ENCODE measurements around the gene BMP7.

BMP7 gene

DNA sequence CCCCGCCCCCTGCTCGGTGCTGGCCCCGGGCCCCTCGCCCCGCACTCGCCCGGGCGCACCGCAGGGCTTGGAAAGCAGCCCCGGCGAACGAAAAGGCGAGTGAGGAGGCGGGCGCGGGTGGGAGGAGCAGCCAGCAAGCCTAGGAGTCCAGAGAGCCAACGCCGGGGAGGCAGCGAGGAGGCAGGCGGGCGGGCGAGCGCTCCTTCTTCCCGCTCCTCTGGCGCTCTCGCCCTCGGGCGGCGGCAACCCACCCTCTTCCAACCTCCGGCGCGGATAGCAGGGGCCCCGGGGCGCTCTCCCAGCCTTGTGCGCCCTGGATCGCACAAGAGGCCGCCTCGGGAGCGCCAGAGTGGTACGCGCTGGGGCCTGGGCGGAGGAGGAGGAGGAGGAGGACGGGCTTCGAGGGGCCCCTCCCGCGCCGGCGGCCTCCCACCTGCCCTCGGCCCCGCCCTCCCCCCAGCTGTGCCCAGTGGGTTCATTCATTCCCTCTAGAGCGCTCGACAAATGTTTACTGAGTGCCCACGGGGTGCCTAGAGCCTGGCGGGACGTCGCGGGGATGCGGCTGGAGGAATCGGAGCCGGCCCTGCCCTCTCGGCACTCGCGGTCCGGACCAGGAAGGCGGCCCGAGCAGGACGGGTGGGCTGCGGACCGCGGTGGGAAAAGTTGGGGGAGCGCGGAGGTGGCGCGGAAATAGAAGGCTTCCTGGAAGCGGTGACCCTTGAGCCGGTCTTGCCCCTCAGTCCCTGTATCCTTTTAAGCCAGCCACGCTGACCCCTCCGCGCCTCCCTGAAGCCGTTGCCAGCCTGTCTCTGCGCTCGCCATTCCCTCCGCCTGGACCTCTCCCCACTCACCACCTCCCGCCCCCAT, at the start of gene BMP7:
Gene BMP7, minus strand, starts transcription at position 351 of the 867 bp plus-strand sequence. CDS start 519 bp downstream, outside the sequence.
- DNase-seq: no peak

- DNase-seq: no peak
These were observed 49.6 kb upstream of the BMP7 start for GRCh38 chr20:57315976-57316480.

DNA sequence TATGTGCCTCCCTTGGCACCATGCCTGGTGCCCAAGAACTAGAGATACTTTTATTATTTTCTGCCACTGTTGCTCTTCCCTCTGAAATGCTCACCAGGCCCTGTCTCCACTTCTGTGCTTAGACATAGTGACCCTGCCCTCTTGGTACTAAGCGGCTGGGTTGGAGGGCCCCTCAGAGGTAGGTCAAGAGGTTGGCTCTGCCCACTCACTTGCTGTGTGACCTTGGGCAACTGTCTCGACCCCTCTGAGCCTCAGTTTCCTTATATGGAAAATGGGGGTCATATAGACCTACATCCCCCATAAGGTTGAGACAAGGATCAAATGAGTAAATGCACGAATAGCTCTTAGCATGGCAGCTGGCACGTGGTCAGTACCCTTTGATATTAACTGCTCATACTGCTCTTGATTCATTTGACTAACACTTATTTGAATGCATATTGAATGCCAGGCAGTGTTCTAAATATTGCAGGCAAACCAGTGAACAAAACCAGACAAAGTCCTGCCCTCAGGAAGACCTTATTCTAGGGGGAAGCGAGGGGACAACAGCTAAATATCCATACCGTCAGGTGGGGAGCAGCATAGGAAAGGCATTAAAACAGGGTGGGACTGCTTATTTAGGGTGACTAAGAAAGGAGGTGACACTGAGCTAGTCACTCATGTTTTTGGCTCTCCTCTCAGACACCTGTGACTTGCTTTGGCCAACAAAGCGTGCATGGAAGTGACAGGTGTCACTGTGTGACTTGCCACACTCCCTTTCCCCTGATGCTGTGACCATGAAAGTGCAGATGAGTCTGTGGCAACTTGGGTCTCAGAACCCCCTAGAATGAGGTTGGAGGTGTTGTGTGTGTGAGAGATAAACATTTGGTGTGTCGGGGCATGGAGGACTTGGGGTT, 48.9 kb upstream of the BMP7 start:
- no peak for DNase-seq

GRCh38 chr20:57313951-57314350, 47.5 kb upstream of the BMP7 start:
- no peak for DNase-seq

GRCh38 chr20:57313230-57313629, 46.8 kb upstream of the BMP7 start:
- no peak for DNase-seq

DNA sequence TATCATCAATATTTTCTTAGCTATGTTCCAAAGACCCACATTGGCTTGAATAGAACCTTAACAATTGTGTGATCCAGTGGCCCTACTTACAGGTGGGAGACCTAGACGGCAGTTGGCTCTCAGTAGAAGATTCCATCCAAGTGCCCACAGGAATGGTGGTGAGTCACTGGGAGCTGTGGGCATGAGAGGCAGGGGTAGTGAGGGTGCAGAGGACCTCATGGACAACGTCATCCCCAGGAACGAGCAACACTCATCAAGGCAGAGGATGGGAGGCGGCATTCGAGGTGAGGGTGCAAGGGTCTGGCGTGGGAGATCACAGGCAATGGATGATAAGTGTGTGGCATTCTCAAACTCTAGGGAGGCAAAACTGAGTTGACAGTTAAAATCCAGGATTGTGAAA, 45.7 kb upstream of the BMP7 start:
- DNase-seq: no peak

- DNase-seq: no peak
These were observed 44.5 kb upstream of the BMP7 start for GRCh38 chr20:57310821-57311514.

DNA sequence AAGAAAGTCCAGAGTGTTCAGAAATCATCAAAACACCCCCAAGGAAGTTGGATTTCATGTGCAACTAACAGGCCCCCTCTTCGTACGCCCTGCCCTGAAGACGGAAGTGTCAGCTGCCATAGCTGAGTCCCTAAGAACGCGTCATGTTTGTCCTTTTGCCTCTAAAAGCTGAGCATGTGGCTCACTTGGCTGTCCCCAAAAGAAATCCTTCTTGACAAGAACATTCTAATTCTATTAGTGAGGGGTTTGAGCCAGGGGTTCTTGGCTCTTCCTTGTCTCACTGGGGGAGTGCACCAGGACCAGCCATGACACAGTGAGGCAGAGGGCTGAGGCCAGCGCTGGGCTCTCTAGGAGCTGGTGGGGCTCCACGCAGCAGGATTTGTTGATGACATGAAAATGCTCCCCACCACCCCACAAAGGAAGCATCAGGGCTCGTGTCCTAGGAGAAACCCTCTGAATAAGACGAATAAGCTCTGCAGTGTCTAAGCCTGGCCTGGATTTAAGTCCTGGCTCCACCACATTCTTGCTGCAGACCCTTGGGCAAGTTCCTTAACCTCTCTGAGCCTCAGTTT, 43.2 kb upstream of the BMP7 start:
- DNase-seq: no peak

DNA sequence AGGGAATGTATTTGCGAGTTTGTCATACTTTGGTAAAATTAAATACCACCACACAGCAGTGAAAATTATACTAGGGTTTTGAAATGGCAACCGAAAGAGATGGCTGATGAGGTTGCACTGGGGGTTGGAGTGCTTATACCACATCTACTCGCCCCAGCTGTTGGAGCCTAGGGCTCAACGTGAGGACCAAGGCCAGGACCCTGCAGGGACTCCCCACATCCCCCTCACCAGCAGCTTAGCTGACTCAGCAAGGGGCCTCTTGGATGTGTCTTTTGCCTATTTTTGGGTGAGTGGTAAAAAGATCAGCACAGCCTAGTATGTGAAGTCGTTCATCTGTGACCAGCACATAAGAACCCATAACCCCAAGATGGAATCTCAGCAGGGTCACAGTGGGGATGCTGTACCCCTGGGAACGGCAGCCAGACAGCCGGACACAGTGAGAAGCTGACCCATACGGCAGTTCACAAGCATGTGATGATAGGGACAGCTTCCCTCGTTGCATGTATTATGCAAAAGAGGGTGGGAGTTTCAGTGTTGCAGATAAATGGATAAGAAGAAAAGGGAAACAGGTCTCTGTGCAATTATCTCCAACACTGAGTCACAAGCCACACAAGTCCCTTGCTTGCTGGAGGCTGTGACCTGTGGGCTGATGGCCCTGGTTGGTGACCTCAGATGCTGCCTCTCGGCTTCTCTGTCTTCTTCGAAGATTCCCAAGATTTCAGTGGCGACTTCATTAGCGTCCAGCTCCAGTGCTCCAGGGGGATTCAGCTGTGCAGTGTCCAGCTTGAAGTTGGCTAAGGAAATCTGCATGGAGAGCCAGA, 42.2 kb upstream of the BMP7 start:
- DNase-seq: no peak

- no peak for DNase-seq
These were observed 40.3 kb upstream of the BMP7 start for GRCh38 chr20:57306747-57307146.

DNA sequence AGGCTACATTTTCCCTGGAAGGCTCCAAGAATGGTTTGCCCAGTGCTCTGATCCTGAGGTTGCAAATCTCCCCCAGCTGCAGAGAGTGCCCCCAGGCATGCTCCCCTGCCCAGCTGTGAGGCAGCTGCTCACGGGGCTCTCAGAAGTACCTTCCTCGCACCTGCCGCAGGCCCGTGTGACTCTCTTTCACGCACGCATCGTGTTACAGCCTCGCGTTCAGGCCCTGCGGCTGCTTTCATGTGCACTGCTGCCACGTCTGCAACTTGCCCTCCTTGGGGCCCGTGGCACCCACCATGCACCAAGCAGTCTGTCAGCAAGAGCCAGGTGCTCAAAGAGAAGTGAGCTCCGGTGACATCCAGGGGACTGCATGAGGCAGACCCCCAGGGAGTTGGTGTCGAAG, 34.6 kb upstream of the BMP7 start:
- DNase-seq: no peak

GRCh38 chr20:57298457-57298856, 32.0 kb upstream of the BMP7 start:
- DNase-seq: no peak

GRCh38 chr20:57294550-57294949, 28.1 kb upstream of the BMP7 start:
- DNase-seq: no peak

DNA sequence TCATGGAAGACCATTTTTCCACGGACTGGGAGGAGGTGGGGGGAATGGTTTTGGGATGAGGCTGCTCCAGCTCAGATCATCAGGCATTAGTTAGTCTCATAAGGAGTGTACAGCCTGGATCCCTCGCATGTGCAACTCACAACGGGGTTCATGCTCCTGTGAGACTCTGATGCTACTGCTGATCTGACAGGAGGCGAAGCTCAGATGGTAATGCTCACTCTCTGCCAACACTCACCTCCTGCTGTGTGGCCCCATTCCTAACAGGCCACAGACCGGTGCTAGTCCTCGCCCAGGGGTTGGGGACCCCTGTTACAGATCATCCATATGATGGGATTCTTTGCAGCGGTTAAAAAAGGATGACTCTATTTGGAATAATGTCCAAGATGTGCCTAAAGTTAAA, 27.6 kb upstream of the BMP7 start:
- no peak for DNase-seq

GRCh38 chr20:57292611-57293010, 26.2 kb upstream of the BMP7 start:
- no peak for DNase-seq

DNA sequence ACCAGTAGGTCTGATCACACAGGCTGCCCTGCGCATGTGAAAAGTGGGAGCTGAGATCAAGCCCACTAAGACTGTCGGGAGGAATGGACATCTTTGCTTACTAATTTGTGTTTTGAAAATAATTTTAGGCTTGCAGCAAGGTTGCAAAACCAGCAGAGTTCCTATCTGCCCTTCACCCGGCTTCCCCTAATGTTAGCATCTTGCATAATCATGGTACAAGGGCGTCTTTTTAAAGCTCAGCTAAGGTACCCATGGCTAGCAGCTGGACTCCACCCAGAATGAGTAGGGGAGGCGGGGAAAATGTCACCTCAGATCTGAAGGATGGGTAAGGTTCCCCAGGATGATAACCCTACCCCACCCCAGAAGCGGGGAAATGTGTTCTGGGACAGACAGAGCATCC, 25.3 kb upstream of the BMP7 start:
- no peak for DNase-seq

DNA sequence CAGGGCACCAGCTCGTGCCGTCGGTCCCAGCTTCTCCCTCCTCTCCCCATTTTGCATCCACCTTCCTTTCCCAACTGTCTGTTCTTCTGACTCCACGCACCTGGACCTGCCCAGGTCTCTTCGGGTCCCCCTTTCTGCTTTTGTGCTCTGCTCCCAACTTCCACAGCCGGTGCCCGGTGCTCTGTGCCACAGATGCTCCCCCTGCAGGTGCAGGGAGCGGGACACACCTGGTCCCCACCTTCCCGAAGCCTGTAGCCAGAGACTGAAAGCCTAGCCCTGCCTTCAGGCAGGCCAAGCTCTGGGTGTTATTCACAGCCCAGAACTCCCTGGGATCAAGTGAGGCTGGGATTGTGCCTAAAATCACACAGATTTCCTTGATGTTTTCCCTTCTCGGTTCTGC, 24.6 kb upstream of the BMP7 start:
- DNase-seq: no peak

DNA sequence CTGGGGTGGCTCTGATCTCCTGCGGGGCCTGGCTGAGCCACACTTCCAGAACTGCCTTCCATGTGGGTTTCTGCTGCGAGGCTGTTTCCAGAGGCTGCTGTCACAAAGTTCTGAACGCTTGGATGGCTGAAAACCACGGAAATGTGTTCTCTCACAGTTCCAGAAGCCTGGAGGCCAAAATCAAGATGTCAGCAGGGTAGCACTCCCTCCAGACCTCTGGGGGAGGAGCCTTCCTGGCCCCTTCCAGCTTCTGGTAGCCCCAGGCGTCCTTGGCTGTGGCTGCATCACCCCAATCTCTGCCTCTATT, 23.7 kb upstream of the BMP7 start:
- DNase-seq: no peak

- no peak for DNase-seq
These were observed 23.1 kb upstream of the BMP7 start for GRCh38 chr20:57289391-57290177.

DNA sequence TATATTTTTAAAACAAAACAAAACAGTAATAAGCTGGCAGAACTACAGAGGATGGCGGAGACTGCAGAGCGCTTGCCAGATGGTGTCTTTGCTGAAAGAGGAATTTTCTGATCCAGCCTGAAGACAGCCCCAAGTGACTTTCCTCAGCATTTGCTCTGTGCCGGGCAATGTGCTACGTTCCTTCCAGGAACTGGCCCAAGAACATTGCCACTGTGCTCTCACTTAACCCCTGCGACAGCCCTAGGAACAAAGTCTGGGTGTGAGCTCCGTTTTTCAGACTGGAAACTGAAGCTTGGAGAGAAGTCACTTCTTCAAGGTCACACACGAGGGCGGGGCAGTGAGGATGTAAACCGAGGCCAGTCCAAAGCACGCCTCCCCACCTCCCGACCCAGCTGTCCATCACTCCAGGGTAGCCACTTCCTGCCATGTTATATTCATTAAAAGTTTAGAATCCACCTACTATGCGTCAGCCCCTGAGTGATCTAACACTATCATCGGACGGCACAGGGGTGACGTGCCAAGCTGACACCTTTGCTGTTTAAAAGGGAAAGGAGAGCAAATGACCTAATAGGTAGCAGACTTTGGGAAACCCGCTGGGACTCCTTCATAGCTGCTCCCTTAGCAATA, 22.3 kb upstream of the BMP7 start:
- no peak for DNase-seq

GRCh38 chr20:57287901-57288300, 21.5 kb upstream of the BMP7 start:
- DNase-seq: no peak
